ENCODE results near the gene UCP2. TPM values are rescaled to one million over a fixed set of nuclear protein-coding genes. Genes with fewer than 3 reads are reported as not detected.

Gene UCP2, protein sequence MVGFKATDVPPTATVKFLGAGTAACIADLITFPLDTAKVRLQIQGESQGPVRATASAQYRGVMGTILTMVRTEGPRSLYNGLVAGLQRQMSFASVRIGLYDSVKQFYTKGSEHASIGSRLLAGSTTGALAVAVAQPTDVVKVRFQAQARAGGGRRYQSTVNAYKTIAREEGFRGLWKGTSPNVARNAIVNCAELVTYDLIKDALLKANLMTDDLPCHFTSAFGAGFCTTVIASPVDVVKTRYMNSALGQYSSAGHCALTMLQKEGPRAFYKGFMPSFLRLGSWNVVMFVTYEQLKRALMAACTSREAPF
- total RNA-seq (2021; fragmentation: NEBNext Ultra II Directional; extraction: Animal tissue kit (Norgen Biotek cat#: 25700)): 1 to 10 TPM; 6.4 to 9.9 (median 8.0) TPM
- long read RNA-seq, partial matches to known transcripts: 0 of 2 reads
- long read RNA-seq, other reads (novel, unspliced or antisense): 0 of 2 reads

DNA sequence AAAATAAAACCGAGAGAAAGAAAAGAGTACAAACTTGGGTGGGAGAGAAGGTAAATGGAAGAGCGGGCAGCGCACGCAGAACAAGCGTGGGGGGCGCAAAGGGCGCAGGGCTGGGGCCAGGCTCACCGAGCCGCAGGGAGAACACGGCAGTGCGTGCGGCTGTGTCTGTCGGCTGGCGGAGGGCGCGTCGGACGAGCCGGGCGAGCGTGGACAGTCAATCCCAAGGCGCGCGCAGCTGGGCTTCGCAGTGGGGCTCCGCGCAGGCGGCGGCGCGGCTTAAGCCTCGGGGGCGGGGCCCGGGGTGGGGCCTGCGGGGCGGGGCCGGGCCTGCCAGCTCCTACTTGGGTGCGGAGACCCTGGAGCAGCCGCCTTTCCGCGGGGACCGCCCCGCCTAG is at the start of gene UCP2:
Gene UCP2 (minus strand): TSS at position 249 of the 395 bp plus-strand sequence. CDS start 4,465 bp downstream, outside the sequence.
- no peaks in the 10 kb centered on the region for H3K9me3 Mint-ChIP-seq
- peak within 1 kb of the TSS; percentile 92 for H3K4me3 Mint-ChIP-seq
- H3K36me3 Mint-ChIP-seq (ENCODE audit: low read depth): no peaks in the 10 kb centered on the region; the same call in 1 of the 2 replicates
- TF ChIP-seq, protein P1, sequence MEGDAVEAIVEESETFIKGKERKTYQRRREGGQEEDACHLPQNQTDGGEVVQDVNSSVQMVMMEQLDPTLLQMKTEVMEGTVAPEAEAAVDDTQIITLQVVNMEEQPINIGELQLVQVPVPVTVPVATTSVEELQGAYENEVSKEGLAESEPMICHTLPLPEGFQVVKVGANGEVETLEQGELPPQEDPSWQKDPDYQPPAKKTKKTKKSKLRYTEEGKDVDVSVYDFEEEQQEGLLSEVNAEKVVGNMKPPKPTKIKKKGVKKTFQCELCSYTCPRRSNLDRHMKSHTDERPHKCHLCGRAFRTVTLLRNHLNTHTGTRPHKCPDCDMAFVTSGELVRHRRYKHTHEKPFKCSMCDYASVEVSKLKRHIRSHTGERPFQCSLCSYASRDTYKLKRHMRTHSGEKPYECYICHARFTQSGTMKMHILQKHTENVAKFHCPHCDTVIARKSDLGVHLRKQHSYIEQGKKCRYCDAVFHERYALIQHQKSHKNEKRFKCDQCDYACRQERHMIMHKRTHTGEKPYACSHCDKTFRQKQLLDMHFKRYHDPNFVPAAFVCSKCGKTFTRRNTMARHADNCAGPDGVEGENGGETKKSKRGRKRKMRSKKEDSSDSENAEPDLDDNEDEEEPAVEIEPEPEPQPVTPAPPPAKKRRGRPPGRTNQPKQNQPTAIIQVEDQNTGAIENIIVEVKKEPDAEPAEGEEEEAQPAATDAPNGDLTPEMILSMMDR (IDR thresholded peaks at IDR 0.05): no peak
- H3K4me1 Mint-ChIP-seq (ENCODE audit: low read depth): peaks cover 46% of the 10 kb centered on the region
- peak within 1 kb of the TSS; percentile 93 for H3K27ac Mint-ChIP-seq
- H3K27me3 Mint-ChIP-seq (ENCODE audit: insufficient read depth): peaks cover 7% of the 10 kb centered on the region
- peak; percentile 64 for DNase-seq

DNA sequence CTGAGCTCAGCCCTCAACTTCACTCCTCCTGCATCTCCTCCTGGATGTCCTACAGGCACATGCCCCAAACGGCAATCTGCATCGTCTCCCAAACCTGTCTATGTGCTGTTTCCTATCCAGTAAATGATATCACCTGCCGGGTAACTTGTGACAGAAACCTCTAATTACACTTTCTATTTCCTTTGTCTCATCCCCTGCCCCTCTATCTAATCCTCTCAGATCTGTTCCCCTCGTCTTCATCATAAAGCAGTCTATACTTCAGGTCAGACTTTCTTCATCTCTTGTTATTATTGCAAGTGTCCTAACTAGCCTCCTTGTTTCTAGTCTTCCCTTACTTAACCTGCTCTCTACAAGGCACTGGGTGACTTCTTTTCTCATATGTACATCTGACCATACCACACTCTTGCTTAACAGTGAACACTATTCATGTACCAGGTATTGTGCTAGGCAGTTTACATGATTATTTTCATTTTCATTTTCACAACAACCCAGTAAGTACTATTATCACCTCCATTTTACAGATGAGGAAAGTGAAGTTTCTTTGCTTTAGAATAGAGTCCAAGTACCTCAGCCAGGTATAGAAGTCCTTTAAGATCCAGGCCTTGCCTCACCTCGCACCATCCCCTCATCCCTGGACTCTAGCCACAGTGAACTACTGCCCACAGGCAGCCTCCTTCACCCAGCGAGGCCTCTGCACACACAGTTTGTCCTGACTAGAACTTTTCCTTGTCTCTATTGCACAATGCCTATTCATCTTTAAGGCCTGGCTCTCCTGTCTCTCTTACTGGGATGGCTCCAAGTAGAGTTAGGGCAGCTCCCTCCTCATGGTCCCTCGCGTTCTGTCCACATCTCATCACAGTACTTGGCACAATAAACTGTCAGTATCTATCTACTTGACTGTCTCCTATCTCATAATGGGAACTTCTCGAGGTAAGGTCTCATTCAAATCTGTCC is 48.4 kb upstream of the UCP2 start:
- no peak overlapping the region for H3K27ac Mint-ChIP-seq
- H3K27me3 Mint-ChIP-seq (ENCODE audit: insufficient read depth): no peaks in the 10 kb centered on the region; the same call in 1 of the 2 replicates
- TF ChIP-seq, protein P1 (IDR thresholded peaks at IDR 0.05): no peak
- no peaks in the 10 kb centered on the region for H3K9me3 Mint-ChIP-seq
- no peak for DNase-seq
- H3K4me1 Mint-ChIP-seq (ENCODE audit: low read depth): peaks cover 30% of the 10 kb centered on the region
- H3K4me3 Mint-ChIP-seq: no peak overlapping the region
- H3K36me3 Mint-ChIP-seq (ENCODE audit: low read depth): peaks cover 10% of the 10 kb centered on the region

DNA sequence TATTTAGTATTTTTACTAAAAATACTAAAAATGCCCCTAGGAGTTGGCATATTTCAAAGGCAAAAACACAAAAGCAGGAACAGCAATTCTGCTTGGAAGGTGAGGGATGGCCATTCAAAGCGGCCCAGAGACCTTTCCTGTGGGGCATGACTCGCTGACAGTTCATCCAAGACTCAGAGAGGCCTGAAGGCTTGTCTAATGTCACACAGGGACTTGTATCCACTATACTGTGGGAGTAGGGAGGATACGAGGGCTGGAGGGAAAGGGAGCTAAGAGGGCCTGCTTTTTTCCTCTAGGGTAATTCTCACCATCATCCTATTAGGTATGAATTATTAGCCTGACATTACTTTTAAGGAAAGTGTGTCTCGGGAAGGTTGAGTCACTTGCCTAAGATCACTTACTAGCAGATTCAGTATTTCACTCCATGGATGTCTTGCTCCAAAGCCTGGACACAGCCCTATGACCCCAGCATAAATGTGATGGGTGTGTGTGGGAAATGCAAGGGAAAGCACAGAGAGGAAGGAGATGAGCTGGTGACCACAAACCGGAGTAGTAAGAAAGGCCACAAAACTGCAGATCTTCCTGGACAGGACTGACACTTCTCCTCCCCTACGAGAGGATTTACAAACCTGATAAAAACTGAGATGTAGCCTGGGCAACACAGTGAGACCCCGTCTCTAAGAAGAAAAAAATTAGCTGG is 43.0 kb upstream of the UCP2 start:
- TF ChIP-seq, protein P1 (IDR thresholded peaks at IDR 0.05): no peak
- H3K9me3 Mint-ChIP-seq: no peaks in the 10 kb centered on the region
- peak; percentile 74 for DNase-seq
- H3K27ac Mint-ChIP-seq: peak overlapping the region; percentile 84
- peaks cover 13% of the 10 kb centered on the region; the same call in 1 of the 2 replicates for H3K36me3 Mint-ChIP-seq (ENCODE audit: low read depth)
- peak overlapping the region; percentile 45 for H3K4me3 Mint-ChIP-seq
- H3K27me3 Mint-ChIP-seq (ENCODE audit: insufficient read depth): no peaks in the 10 kb centered on the region; the same call in none of the 2 replicates
- H3K4me1 Mint-ChIP-seq (ENCODE audit: low read depth): peaks cover 49% of the 10 kb centered on the region

DNA sequence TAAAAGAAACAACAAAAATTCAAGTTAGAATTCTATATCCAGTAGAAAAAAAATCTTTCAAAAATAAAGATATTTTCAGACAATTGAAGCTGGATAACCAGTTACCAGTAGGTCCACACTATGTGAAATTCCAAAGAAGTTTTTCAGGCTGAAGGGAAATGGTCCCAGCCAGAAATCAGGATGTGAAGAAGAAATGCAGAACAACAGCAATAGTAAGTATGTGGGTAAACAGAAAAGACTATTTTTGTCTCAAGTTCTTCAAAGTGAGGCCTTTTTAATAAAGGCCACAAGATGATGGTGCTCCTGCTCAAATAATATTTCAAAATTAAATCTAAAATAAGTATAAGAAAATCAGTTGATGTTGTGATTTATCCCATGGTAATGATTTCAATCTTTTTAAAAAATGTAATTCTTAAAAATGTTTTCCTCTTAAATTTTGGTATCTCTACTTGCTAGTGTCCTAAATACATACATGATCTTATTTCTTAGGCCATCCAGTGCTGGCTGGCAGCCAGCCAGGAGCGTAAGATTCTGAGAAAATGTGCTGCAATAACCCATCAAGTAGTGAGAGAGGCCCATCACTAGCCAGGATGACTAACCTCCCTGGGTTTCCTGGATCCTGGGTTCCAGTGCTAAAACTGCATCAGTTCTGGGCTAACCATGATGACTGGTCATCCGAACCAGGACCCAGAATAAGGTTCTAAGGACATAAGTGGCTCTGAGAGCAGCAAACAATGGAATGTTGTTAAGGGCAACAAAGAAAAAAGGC is 41.8 kb upstream of the UCP2 start:
- Mint-ChIP-seq H3K4me3 (peak overlapping the region; percentile 59), H3K9me3 (no peaks in the 10 kb centered on the region), H3K36me3 (ENCODE audit: low read depth) (peaks cover 13% of the 10 kb centered on the region; the same call in 1 of the 2 replicates), H3K27me3 (ENCODE audit: insufficient read depth) (no peaks in the 10 kb centered on the region; the same call in none of the 2 replicates), H3K4me1 (ENCODE audit: low read depth) (peaks cover 49% of the 10 kb centered on the region), H3K27ac (peak overlapping the region; percentile 84)
- peak; percentile 64 for DNase-seq
- TF ChIP-seq, protein P1 (IDR thresholded peaks at IDR 0.05): no peak
